K562 (cell line): ENCODE data around the gene ADGRE3. TPM values are rescaled to one million over a fixed set of nuclear protein-coding genes. Genes with fewer than 3 reads are reported as not detected.
A peak's percentile ranks its signal among the peaks of the same experiment; 100 is the strongest.

Experiments used
- ATAC-seq: fragments of 200-7000 bp; cut with Tn5 transposase; 3 replicates; pipeline ENCODE4 v1.9.1; 2020; ENCODE audit warnings: moderate library complexity
- BruUV-seq: library from RNA; stranded (reverse); fragments of 400-500 nt; replicated peaks from 2 replicates; lab custom pipeline; 2021; lab: Mats Ljungman, UMichigan
- CTCF ChIA-PET: fragments of 300-600 bp; formaldehyde crosslinking; extraction: SDS; loops from one replicate; lab custom pipeline; 2021; ENCODE audit warnings: low intra/inter-chr PET ratio; lab: Yijun Ruan, JAX
- POLR2A ChIA-PET: fragments of 300-600, 350-650 bp; sonication (Branson Sonifier 250); formaldehyde crosslinking; extraction: SDS; loops from one replicate; lab custom pipeline; 2021; ENCODE audit warnings: antibody characterized with exemption, inconsistent platforms; lab: Yijun Ruan, JAX
- DNase-seq, 4 experiments: peaks; one replicate each; pipeline versions ENCODE4 v3.0.0 to v3.0.0-alpha.2; 2011 to 2018; ENCODE audit warnings: low spot score in 3 of 4, mixed read lengths in 3 of 4; ENCODE audit errors: extremely low read depth in 1 of 4
- FAIRE-seq: peaks from 2 replicates; lab custom pipeline; 2011; peaks lifted over from hg19 to GRCh38; lab: Jason Lieb, UNC
- H2AFZ ChIP-seq: 2 replicates; pipeline ENCODE4 v1.6.0; 2011; ENCODE audit warnings: low read depth, low read length, control low read depth, inconsistent platforms
- H3K27ac ChIP-seq: fragments of 200-600 bp; 3 replicates; pipeline ENCODE4 v1.8.0; 2011; ENCODE audit warnings: low read depth, mild to moderate bottlenecking, control low read depth, inconsistent platforms, low read length, moderate library complexity, mixed read lengths; ENCODE audit errors: extremely low read depth
- H3K27me3 ChIP-seq, 2 experiments: fragments of 300-600 bp in 1 of 2; 2 replicates in 1 of 2; 3 replicates in 1 of 2; pipeline versions ENCODE4 v1.6.0 to v1.8.0; 2011; ENCODE audit warnings: inconsistent platforms in 2 of 2, low read length in 2 of 2, mild to moderate bottlenecking in 1 of 2, mixed read lengths in 1 of 2, moderate library complexity in 1 of 2; ENCODE audit not compliant: control insufficient read depth in 2 of 2, insufficient read depth in 2 of 2
- H3K36me3 ChIP-seq: fragments of 300-600 bp; 3 replicates; pipeline ENCODE4 v1.8.0; 2011; ENCODE audit warnings: mild to moderate bottlenecking, low read length, inconsistent platforms; ENCODE audit not compliant: control insufficient read depth, insufficient read depth
- H3K4me1 ChIP-seq, 2 experiments: fragments of 200-600 bp in 1 of 2; replicated peaks in 1 of 2; 2 replicates in 1 of 2; 3 replicates in 1 of 2; pipeline versions ENCODE4 v1.5.1 to v1.8.0; 2011; ENCODE audit warnings: inconsistent platforms in 2 of 2, low read length in 2 of 2, mild to moderate bottlenecking in 1 of 2, mixed read lengths in 1 of 2, moderate library complexity in 1 of 2; ENCODE audit not compliant: control insufficient read depth in 2 of 2, insufficient read depth in 2 of 2
- H3K4me2 ChIP-seq: 2 replicates; pipeline ENCODE4 v1.6.1; 2011; ENCODE audit warnings: low read length, control low read depth, inconsistent platforms, mixed read lengths; ENCODE audit not compliant: insufficient read depth
- H3K4me3 ChIP-seq: fragments of 200-600 bp; sonication (generic), shearing (Covaris generic); 2 replicates; pipeline ENCODE4 v1.5.1; 2016; ENCODE audit warnings: control low read depth, inconsistent platforms
- H3K79me2 ChIP-seq: fragments of 200-600 bp; 3 replicates; pipeline ENCODE4 v1.8.0; 2011; ENCODE audit warnings: low read length, inconsistent platforms; ENCODE audit not compliant: control insufficient read depth, insufficient read depth
- H3K9ac ChIP-seq, 2 experiments: 2 replicates each; pipeline versions ENCODE4 v1.6.0 to v1.6.1; 2011; ENCODE audit warnings: low read depth in 2 of 2, low read length in 2 of 2, control low read depth in 1 of 2, inconsistent platforms in 1 of 2, mild to moderate bottlenecking in 1 of 2, mixed read lengths in 1 of 2; ENCODE audit not compliant: insufficient read depth in 1 of 2
- H3K9me1 ChIP-seq: one replicate; pipeline ENCODE4 v1.6.0; 2011; ENCODE audit warnings: inconsistent platforms, mild to moderate bottlenecking, low read length, moderate library complexity; ENCODE audit not compliant: control insufficient read depth, insufficient read depth
- H3K9me3 ChIP-seq: replicated peaks from 2 replicates; pipeline ENCODE4 v1.5.1; 2011; ENCODE audit warnings: low read depth, low read length, inconsistent platforms; ENCODE audit not compliant: control insufficient read depth, insufficient read depth
- H4K20me1 ChIP-seq: replicated peaks from 2 replicates; pipeline ENCODE4 v1.6.1; 2011; ENCODE audit warnings: low read length, inconsistent platforms, mixed read lengths; ENCODE audit not compliant: control insufficient read depth, insufficient read depth
- ETV6 ChIP-seq, 3 experiments: fragments of 150-350 bp in 1 of 3; sonication (generic) in 1 of 3; formaldehyde crosslinking in 1 of 3; IDR thresholded peaks; 2 replicates each; pipeline versions ENCODE4 v1.6.1 to v1.8.0; 2014 to 2022; ENCODE audit warnings: borderline replicate concordance in 2 of 3, low read depth in 2 of 3, antibody characterized with exemption in 1 of 3, low read length in 1 of 3, mild to moderate bottlenecking in 1 of 3, missing genetic modification reagents in 1 of 3
- HEY1 ChIP-seq: fragments of 250-450 bp; sonication (Bioruptor Pico); IDR thresholded peaks from 2 replicates; pipeline ENCODE4 v1.5.0; 2020; ENCODE audit warnings: mild to moderate bottlenecking, moderate library complexity, borderline replicate concordance
- KDM1A ChIP-seq, 2 experiments: fragments of 450-650 bp; IDR thresholded peaks; 2 replicates each; pipeline ENCODE4 v1.6.1; 2016; ENCODE audit warnings: mild to moderate bottlenecking in 2 of 2
- NR3C1 ChIP-seq: sonication (generic); formaldehyde crosslinking; IDR thresholded peaks from 2 replicates; pipeline ENCODE4 v1.8.1; 2022; ENCODE audit warnings: missing genetic modification reagents
- TBP ChIP-seq: optimal IDR thresholded peaks from 2 replicates; pipeline ENCODE3; 2011; ENCODE audit warnings: low read depth, low read length, improper control_type of control experiment
- ZNF121 ChIP-seq: sonication (generic); formaldehyde crosslinking; conservative IDR thresholded peaks from 2 replicates; pipeline ENCODE4 v1.8.0; 2022; ENCODE audit warnings: missing genetic modification reagents
- ZNF24 ChIP-seq: fragments of 450-650 bp; IDR thresholded peaks from 2 replicates; pipeline ENCODE4 v1.6.1; 2016
- WGBS: fragments of 100-300 bp; shearing (Covaris generic); methylation state at CpG from one replicate; pipeline ENCODE4 v1.1.6; 2016; ENCODE audit warnings: low coverage, mixed read lengths; ENCODE audit not compliant: insufficient coverage; ENCODE audit errors: missing lambda C conversion rate; 5-methylcytosine and 5-hydroxymethylcytosine counted together
- in situ Hi-C: fragments of 300-500 bp; cut with MboI; formaldehyde crosslinking; loops from 4 replicates; pipeline ENCODE4 v1.15.0; 2018; ENCODE audit warnings: inconsistent platforms, mixed read lengths
- intact Hi-C: fragments of 100-400 bp; cut with micrococcal nuclease; formaldehyde crosslinking; loops from 2 replicates; pipeline ENCODE4 v1.14.2; 2022
- polyA plus RNA-seq, 8 experiments: library from polyadenylated mRNA; depleted of rRNA in 4 of 8; stranded (reverse) in 5 of 8; unstranded in 3 of 8; fragments of >200 nt; fragmentation: Nextera tagmentation in 2 of 8; fragmentation: Illumina TruSeq in 1 of 8; extraction: Ambion mirVana in 2 of 8; extraction: Trizol in 1 of 8; gene quantifications; 2 replicates each; pipeline versions ENCODE4 v1.2.1 to v1.2.3, GENCODE V29; 2011 to 2014; ENCODE audit warnings: inconsistent platforms in 1 of 8, missing spikeins in 1 of 8
- small RNA-seq: library from RNA; depleted of rRNA; stranded (forward); fragments of <200 nt; gene quantifications from one replicate; pipeline ENCODE3, GENCODE V24; 2014
- total RNA-seq, 7 experiments: library from RNA; depleted of rRNA in 6 of 7; stranded (reverse); fragments of >200 nt in 6 of 7; fragmentation: Illumina TruSeq in 2 of 7; extraction: Trizol in 2 of 7; gene quantifications; 2 replicates each; pipeline versions ENCODE4 v1.2.1 to v1.2.3, GENCODE V29; 2011 to 2021; ENCODE audit warnings: low replicate concordance in 1 of 7

ADGRE3 gene
- total and polyA plus RNA-seq, 9 of the 15 experiments (the other 6 are each of a cell fraction or from before 2014, with no cell fraction given), result not detected

DNA sequence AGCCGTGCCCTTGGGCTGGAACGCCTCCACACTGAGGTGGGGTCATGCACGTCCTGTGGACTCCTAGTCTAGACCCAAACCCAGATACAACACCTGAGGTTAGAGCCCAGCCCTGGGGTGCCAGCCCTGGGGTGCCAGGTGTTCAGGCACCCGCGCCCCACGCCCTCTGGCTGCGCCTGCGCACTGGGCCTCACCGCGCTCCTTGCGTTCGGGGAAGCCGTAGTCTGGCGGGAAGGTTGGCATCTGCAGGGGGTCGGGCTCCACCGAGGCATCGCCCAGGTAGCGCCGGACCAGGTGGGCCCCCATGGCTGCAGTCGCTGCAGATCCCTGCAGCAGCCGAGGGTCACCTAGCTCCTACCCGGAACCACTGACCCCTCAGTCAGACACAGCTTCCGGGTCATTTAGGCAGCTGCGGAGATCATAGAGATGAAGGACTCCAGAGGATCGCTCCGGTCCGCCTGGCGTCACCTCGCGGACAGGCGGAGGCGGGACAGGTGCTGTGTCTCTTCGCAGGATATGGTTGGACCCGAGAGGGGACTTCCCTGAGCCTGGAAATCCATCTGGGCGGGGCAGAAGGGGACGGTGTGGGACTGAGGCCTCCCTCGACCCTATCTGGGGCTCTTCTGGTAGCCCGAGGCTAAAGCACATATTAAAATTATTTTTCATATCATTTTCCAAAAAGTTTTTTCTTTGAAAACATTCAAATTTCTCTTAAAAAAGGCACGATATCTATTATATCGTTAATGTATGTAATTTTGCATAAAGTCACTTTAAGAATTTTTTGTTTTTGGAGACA is 102.8 kb downstream of the ADGRE3 start, which contains the start of gene NDUFB7 (continued):
- TF ChIP-seq ETV6 (IDR thresholded peaks at IDR 0.05; ENCODE audit: borderline replicate concordance in 1 of 2, low read depth in 2 of 2, low read length in 1 of 2) (no peak), ETV6 (CRISPR knock-in tag; IDR thresholded peaks at IDR 0.05; ENCODE audit: borderline replicate concordance) (no peak), HEY1 (CRISPR knock-in tag) (no peak), ZNF24 (peak; percentile 43; the same call in 1 of the 2 replicates)
- TF ChIP-seq, all 486 proteins: peak for 167

GRCh38 chr19:14570864-14571527 is 103.6 kb downstream of the ADGRE3 start:
- peak overlapping the region; percentile 90 for H3K4me2 ChIP-seq
- peak overlapping the region; percentile 86 for H3K4me3 ChIP-seq
- TF ChIP-seq KDM1A (IDR thresholded peaks at IDR 0.05) (peak in 1 of 2 experiments; percentile 43; a peak in 1 of 4 replicates), TBP (no peak), NR3C1 (CRISPR knock-in tag) (0 out of 2 replicates have a peak, but pooled peaks have one; percentile 36), ZNF121 (CRISPR knock-in tag) (peak; percentile 99)
- peaks cover 38% of the 10 kb centered on the region; the same call in 2 of the 3 replicates for H3K36me3 ChIP-seq
- H3K9me1 ChIP-seq, result no peaks in the 10 kb centered on the region
- no peaks in the 10 kb centered on the region; a peak in 1 of 5 replicates for H3K27me3 ChIP-seq
- no peak for ATAC-seq
- H3K27ac ChIP-seq, result peak overlapping the region; percentile 80
- intact Hi-C loops (no loop called here), in situ Hi-C loops (loop anchor here (5.0 to 10.0 kb wide), 3 partner anchors 116 to 324 kb away; no protein-coding TSS in a partner anchor)
- peak overlapping the region; percentile 93; the same call in 1 of the 2 replicates for H2AFZ ChIP-seq
- DNase-seq, result no peak
- H3K79me2 ChIP-seq, result peaks cover 34% of the 10 kb centered on the region
- no TSS peak for BruUV-seq
- peaks cover 10 to 59% of the 10 kb centered on the region in 2 experiments; a peak in 4 of 5 replicates for H3K4me1 ChIP-seq
- 0 out of 2 replicates have a peak, but pooled peaks cover 9% of the 10 kb centered on the region for H4K20me1 ChIP-seq
- WGBS, result 20% methylated on average over 20 of the region's 22 CpGs
- no peaks in the 10 kb centered on the region for H3K9me3 ChIP-seq
- POLR2A ChIA-PET, result interaction anchor here (1.6 kb wide), 1 partner anchor 9 kb away, joined by 4 read pairs; no protein-coding TSS in a partner anchor
- peak overlapping the region; percentile 92 to 96 for H3K9ac ChIP-seq
- CTCF ChIA-PET, result no interaction called here
- FAIRE-seq, result no peak

Small RNA genes lying within 50 kb of the gene (small RNA-seq; reads per million reads assigned to genes)
- gene AC022149.2, result not detected
- not detected for gene RN7SL842P

Other genes starting within 250 kb of the ADGRE3 start
Only the 7 nearest of the 13 such genes appear.
- gene DNAJB1, start 156.4 kb downstream of the ADGRE3 start, total RNA-seq (2014; rRNA removed), result 62.1 and 71.5 TPM in 2 replicates
- 51.2 and 60.9 TPM in 2 replicates for gene DNAJB1, start 156.4 kb downstream of the ADGRE3 start, total RNA-seq (2014; rRNA removed; fragmentation: Illumina TruSeq; extraction: Trizol)
- gene DNAJB1, start 156.4 kb downstream of the ADGRE3 start, total RNA-seq (2015; rRNA removed; fragmentation: Illumina TruSeq; extraction: Trizol), result 85.3 and 86.5 TPM in 2 replicates
- 94.8 and 99.9 TPM in 2 replicates for gene DNAJB1, start 156.4 kb downstream of the ADGRE3 start, total RNA-seq (2021)
- gene DNAJB1, start 156.4 kb downstream of the ADGRE3 start, polyA plus RNA-seq (2011; rRNA removed), result 83.5 and 113 TPM in 2 replicates
- 78.3 and 100 TPM in 2 replicates for gene DNAJB1, start 156.4 kb downstream of the ADGRE3 start, polyA plus RNA-seq (2014; fragmentation: Illumina TruSeq; extraction: Trizol)
- gene DNAJB1, start 156.4 kb downstream of the ADGRE3 start, polyA plus RNA-seq (2014; fragmentation: Nextera tagmentation; extraction: Ambion mirVana), result 10 to 100 TPM; 13.2 to 16.2 TPM
- 61.7 and 79.2 TPM in 2 replicates for gene DNAJB1, start 156.4 kb downstream of the ADGRE3 start, polyA plus RNA-seq (2014; rRNA removed)
- 86.0 and 158 TPM in 2 replicates for gene TECR, start 145.2 kb downstream of the ADGRE3 start, total RNA-seq (2014; rRNA removed)
- 33.1 and 36.7 TPM in 2 replicates for gene TECR, start 145.2 kb downstream of the ADGRE3 start, total RNA-seq (2014; rRNA removed; fragmentation: Illumina TruSeq; extraction: Trizol)
- 81.9 and 91.6 TPM in 2 replicates for gene TECR, start 145.2 kb downstream of the ADGRE3 start, total RNA-seq (2015; rRNA removed; fragmentation: Illumina TruSeq; extraction: Trizol)
- 186 and 195 TPM in 2 replicates for gene TECR, start 145.2 kb downstream of the ADGRE3 start, total RNA-seq (2021)
- gene TECR, start 145.2 kb downstream of the ADGRE3 start, polyA plus RNA-seq (2011; rRNA removed), result 68.0 and 169 TPM in 2 replicates
- 204 and 211 TPM in 2 replicates for gene TECR, start 145.2 kb downstream of the ADGRE3 start, polyA plus RNA-seq (2014; fragmentation: Illumina TruSeq; extraction: Trizol)
- 10 to 100 TPM; 29.3 to 73.2 TPM for gene TECR, start 145.2 kb downstream of the ADGRE3 start, polyA plus RNA-seq (2014; fragmentation: Nextera tagmentation; extraction: Ambion mirVana)
- gene TECR, start 145.2 kb downstream of the ADGRE3 start, polyA plus RNA-seq (2014; rRNA removed), result 81.4 and 108 TPM in 2 replicates
- gene NDUFB7, start 102.8 kb downstream of the ADGRE3 start, total RNA-seq (2014; rRNA removed), result 842 and 854 TPM in 2 replicates
- 7.4 and 14.9 TPM in 2 replicates for gene NDUFB7, start 102.8 kb downstream of the ADGRE3 start, total RNA-seq (2014; rRNA removed; fragmentation: Illumina TruSeq; extraction: Trizol)
- 227 and 243 TPM in 2 replicates for gene NDUFB7, start 102.8 kb downstream of the ADGRE3 start, total RNA-seq (2015; rRNA removed; fragmentation: Illumina TruSeq; extraction: Trizol)
- 289 and 313 TPM in 2 replicates for gene NDUFB7, start 102.8 kb downstream of the ADGRE3 start, total RNA-seq (2021)
- 137 and 185 TPM in 2 replicates for gene NDUFB7, start 102.8 kb downstream of the ADGRE3 start, polyA plus RNA-seq (2011; rRNA removed)
- 37.6 and 257 TPM in 2 replicates for gene NDUFB7, start 102.8 kb downstream of the ADGRE3 start, polyA plus RNA-seq (2014; fragmentation: Illumina TruSeq; extraction: Trizol)
- gene NDUFB7, start 102.8 kb downstream of the ADGRE3 start, polyA plus RNA-seq (2014; fragmentation: Nextera tagmentation; extraction: Ambion mirVana), result 10 to 100 TPM; 31.3 to 91.8 TPM
- 810 and 833 TPM in 2 replicates for gene NDUFB7, start 102.8 kb downstream of the ADGRE3 start, polyA plus RNA-seq (2014; rRNA removed)
- gene CLEC17A, start 91.8 kb downstream of the ADGRE3 start, total RNA-seq (2014; rRNA removed), result not detected in 2 replicates
- gene CLEC17A, start 91.8 kb downstream of the ADGRE3 start, total RNA-seq (2014; rRNA removed; fragmentation: Illumina TruSeq; extraction: Trizol), result not detected in 2 replicates
- not detected in 2 replicates for gene CLEC17A, start 91.8 kb downstream of the ADGRE3 start, total RNA-seq (2015; rRNA removed; fragmentation: Illumina TruSeq; extraction: Trizol)
- gene CLEC17A, start 91.8 kb downstream of the ADGRE3 start, total RNA-seq (2021), result not detected in 2 replicates
- 0.03 TPM in 1 of 2 replicates, not detected in the other for gene CLEC17A, start 91.8 kb downstream of the ADGRE3 start, polyA plus RNA-seq (2011; rRNA removed)
- gene CLEC17A, start 91.8 kb downstream of the ADGRE3 start, polyA plus RNA-seq (2014; fragmentation: Illumina TruSeq; extraction: Trizol), result not detected in 2 replicates
- not detected for gene CLEC17A, start 91.8 kb downstream of the ADGRE3 start, polyA plus RNA-seq (2014; fragmentation: Nextera tagmentation; extraction: Ambion mirVana)
- gene CLEC17A, start 91.8 kb downstream of the ADGRE3 start, polyA plus RNA-seq (2014; rRNA removed), result not detected in 2 replicates
- 4.5 and 8.5 TPM in 2 replicates for gene ZNF333, start 15.2 kb upstream of the ADGRE3 start, total RNA-seq (2014; rRNA removed)
- 5.9 and 6.0 TPM in 2 replicates for gene ZNF333, start 15.2 kb upstream of the ADGRE3 start, total RNA-seq (2014; rRNA removed; fragmentation: Illumina TruSeq; extraction: Trizol)
- gene ZNF333, start 15.2 kb upstream of the ADGRE3 start, total RNA-seq (2015; rRNA removed; fragmentation: Illumina TruSeq; extraction: Trizol), result 4.1 and 5.2 TPM in 2 replicates
- gene ZNF333, start 15.2 kb upstream of the ADGRE3 start, total RNA-seq (2021), result 6.3 and 7.1 TPM in 2 replicates
- 10.3 and 11.4 TPM in 2 replicates for gene ZNF333, start 15.2 kb upstream of the ADGRE3 start, polyA plus RNA-seq (2011; rRNA removed)
- gene ZNF333, start 15.2 kb upstream of the ADGRE3 start, polyA plus RNA-seq (2014; fragmentation: Illumina TruSeq; extraction: Trizol), result 5.8 and 6.5 TPM in 2 replicates
- gene ZNF333, start 15.2 kb upstream of the ADGRE3 start, polyA plus RNA-seq (2014; fragmentation: Nextera tagmentation; extraction: Ambion mirVana), result 1 to 10 TPM; 2.8 to 3.3 TPM
- 7.7 and 9.3 TPM in 2 replicates for gene ZNF333, start 15.2 kb upstream of the ADGRE3 start, polyA plus RNA-seq (2014; rRNA removed)
- gene ADGRE2, start 103.7 kb upstream of the ADGRE3 start, total RNA-seq (2014; rRNA removed), result 8.2 and 15.2 TPM in 2 replicates
- gene ADGRE2, start 103.7 kb upstream of the ADGRE3 start, total RNA-seq (2014; rRNA removed; fragmentation: Illumina TruSeq; extraction: Trizol), result 4.3 and 5.6 TPM in 2 replicates
- gene ADGRE2, start 103.7 kb upstream of the ADGRE3 start, total RNA-seq (2015; rRNA removed; fragmentation: Illumina TruSeq; extraction: Trizol), result 4.4 and 4.7 TPM in 2 replicates
- gene ADGRE2, start 103.7 kb upstream of the ADGRE3 start, total RNA-seq (2021), result 15.6 and 17.3 TPM in 2 replicates
- gene ADGRE2, start 103.7 kb upstream of the ADGRE3 start, polyA plus RNA-seq (2011; rRNA removed), result 9.8 and 13.6 TPM in 2 replicates
- 12.3 and 13.9 TPM in 2 replicates for gene ADGRE2, start 103.7 kb upstream of the ADGRE3 start, polyA plus RNA-seq (2014; fragmentation: Illumina TruSeq; extraction: Trizol)
- gene ADGRE2, start 103.7 kb upstream of the ADGRE3 start, polyA plus RNA-seq (2014; fragmentation: Nextera tagmentation; extraction: Ambion mirVana), result 1 to 10 TPM; 4.4 to 6.4 TPM
- 14.9 and 19.2 TPM in 2 replicates for gene ADGRE2, start 103.7 kb upstream of the ADGRE3 start, polyA plus RNA-seq (2014; rRNA removed)
- gene OR7A5, start 160.3 kb upstream of the ADGRE3 start, total RNA-seq (2014; rRNA removed), result not detected in 2 replicates
- gene OR7A5, start 160.3 kb upstream of the ADGRE3 start, total RNA-seq (2014; rRNA removed; fragmentation: Illumina TruSeq; extraction: Trizol), result not detected in 2 replicates
- not detected in 2 replicates for gene OR7A5, start 160.3 kb upstream of the ADGRE3 start, total RNA-seq (2015; rRNA removed; fragmentation: Illumina TruSeq; extraction: Trizol)
- gene OR7A5, start 160.3 kb upstream of the ADGRE3 start, total RNA-seq (2021), result not detected in 2 replicates
- gene OR7A5, start 160.3 kb upstream of the ADGRE3 start, polyA plus RNA-seq (2011; rRNA removed), result not detected in 2 replicates
- gene OR7A5, start 160.3 kb upstream of the ADGRE3 start, polyA plus RNA-seq (2014; fragmentation: Illumina TruSeq; extraction: Trizol), result not detected in 2 replicates
- gene OR7A5, start 160.3 kb upstream of the ADGRE3 start, polyA plus RNA-seq (2014; fragmentation: Nextera tagmentation; extraction: Ambion mirVana), result not detected
- gene OR7A5, start 160.3 kb upstream of the ADGRE3 start, polyA plus RNA-seq (2014; rRNA removed), result not detected in 2 replicates